Suprapubic skin (tissue), 3 donors: ENCODE data around the gene RAB3GAP2.

Experiments used
- CTCF ChIP-seq, 2 donors: fragments of 200-600 bp in 1 of 2; fragments of 450-650 bp in 1 of 2; sonication (generic) in 1 of 2; IDR thresholded peaks; one replicate each; pipeline ENCODE4 v1.5.1; 2016 to 2019; ENCODE audit warnings: antibody characterized with exemption in 2 of 2, mild to moderate bottlenecking in 1 of 2, moderate library complexity in 1 of 2
- POLR2AphosphoS5 ChIP-seq, 3 donors: sonication (generic); formaldehyde crosslinking; IDR thresholded peaks; one replicate each; pipeline ENCODE4 v1.6.1; 2017; ENCODE audit warnings: antibody characterized with exemption in 3 of 3

GRCh38 chr1:220281159-220281574 lies 8.9 kb upstream of the RAB3GAP2 start:
- peak in 1 of 2 donors; percentile 36 for TF ChIP-seq CTCF (IDR thresholded peaks at IDR 0.05)
- TF ChIP-seq POLR2AphosphoS5 (IDR thresholded peaks at IDR 0.05), result no peak
